HG02970 (cell line): ENCODE data around the gene TAF4B.
"Not testable (repeated sequence)": the region's sequence is repeated elsewhere in the genome, so short reads cannot be mapped to it uniquely, and the experiment has no call there.

Experiments used
- ATAC-seq: cut with Tn5 transposase; IDR thresholded peaks from one replicate; pipeline ENCODE4 v1.9.1; 2021; ENCODE audit warnings: mild to moderate bottlenecking, moderate library complexity, moderate number of reproducible peaks; ENCODE audit not compliant: unreplicated experiment, low FRiP score

TAF4B gene

DNA sequence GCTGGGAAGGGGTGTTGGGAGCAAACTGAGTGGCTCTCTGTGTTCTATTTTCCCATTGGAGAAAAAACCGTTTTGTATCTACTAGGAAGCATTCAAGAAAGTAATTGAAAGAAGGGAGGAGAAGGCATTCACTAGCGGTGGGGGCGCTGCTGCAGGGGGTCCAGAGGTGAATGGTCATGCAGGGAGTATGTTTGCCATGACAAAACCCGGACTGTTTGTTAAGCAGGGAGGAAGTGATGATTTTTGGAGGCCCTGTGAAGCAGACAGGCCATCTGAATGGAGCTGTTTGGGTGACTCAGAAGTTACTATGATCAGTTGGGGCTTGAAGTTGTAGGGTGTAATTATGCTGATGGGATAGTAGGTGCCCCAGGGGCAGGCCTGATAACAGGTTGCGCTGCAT lies 7.0 kb downstream of the TAF4B start:
- no peak for ATAC-seq

DNA sequence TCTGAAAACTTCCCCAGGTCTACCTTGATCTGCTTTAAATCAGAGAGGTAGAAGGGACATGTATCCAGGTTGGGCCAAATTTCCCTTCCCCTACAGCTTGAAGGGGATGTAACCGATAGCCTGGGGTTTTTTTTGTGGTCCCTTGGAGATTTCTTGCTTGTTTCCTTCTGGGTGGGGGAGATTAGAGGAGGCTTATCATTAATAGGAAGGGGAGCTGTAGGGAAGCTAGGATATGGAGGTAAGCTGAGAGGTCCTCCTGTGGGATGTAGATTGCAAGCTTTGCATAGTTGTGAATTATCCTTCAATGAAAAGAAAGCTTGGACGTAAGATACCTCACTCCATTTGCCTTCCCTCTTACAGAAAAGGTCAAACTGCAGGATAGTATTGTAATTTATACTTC lies 11.1 kb downstream of the TAF4B start:
- ATAC-seq = not testable (repeated sequence)

DNA sequence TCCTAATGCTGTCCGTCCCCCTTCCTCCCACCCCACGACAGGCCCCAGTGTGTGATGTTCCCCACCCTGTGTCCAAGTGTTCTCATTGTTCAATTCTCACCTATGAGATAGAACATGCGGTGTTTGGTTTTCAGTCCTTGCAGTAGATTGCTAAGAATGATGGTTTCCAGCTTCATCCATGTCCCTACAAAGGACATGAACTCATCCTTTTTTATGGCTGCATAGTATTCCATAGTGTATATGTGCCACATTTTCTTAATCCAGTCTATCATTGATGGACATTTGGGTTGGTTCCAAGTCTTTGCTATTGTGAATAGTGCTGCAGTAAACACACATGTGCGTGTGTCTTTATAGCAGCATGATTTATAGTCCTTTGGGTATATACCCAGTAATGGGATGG lies 12.5 kb downstream of the TAF4B start:
- ATAC-seq = not testable (repeated sequence)

DNA sequence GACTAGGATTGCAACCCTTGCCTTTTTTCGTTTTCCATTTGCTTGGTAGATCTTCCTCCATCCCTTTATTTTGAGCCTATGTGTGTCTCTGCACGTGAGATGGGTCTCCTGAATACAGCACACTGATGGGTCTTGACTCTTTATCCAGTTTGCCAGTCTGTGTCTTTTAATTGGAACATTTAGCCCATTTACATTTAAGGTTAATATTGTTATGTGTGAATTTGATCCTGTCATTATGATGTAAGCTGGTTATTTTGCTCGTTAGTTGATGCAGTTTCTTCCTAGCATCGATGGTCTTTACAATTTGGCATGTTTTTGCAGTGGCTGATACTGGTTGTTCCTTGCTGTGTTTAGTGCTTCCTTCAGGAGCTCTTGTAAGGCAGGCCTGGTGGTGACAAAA lies 16.1 kb downstream of the TAF4B start:
- ATAC-seq = not testable (repeated sequence)

DNA sequence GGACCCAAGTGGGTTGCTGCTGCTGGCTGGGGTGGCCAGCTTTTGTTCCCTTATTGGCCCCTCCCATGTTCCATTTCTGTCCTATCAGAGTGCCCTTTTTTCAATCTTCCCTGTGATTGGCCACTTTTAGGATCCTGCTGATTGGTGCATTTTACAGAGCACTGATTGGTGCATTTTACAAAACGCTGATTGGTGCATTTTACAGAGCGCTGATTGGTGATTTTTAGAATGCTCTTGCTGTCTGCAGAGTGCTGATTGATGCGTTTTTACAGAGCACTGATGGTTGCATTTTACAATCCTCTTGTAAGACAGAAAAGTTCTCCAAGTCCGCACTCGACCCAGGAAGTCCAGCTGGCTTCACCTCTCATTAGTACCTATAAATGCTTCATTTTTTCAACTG lies 19.2 kb downstream of the TAF4B start:
- ATAC-seq = not testable (repeated sequence)

DNA sequence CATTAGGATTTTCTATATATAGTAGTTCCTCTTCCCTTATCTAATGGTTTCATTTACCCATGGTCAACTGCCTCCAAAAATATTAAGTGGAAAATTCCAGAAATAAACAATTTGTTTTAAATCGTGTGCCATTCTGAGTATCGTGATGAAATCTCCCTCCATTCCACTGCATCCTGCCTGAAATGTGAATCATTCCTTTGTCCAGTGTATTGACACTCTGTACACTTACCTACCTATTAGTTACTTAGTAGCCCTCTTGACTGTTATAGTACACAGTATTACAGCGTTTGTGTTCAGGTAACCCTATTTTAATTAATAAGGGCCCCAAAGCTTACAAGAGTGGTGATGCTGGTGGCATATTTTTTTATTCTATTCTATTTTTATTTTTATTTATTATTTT lies 26.2 kb downstream of the TAF4B start:
- ATAC-seq = no peak

DNA sequence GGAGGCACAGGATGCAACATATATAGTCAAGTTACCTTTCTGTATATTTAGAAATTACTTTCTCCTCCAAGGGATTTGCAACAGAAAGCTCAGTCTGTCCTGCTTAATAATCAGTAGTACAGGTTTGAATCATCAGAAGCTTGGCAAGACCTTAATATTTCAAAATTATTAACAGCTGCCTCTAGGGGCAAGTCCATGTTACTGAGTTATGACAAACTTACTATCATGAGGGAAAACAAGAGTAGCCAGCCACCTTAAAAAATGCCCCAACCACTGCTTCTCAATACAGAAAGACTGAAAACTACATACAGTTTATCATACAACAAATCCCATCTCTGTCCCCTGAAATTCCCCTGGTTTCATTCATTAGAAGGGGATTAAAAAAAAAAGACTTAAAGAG lies 28.6 kb downstream of the TAF4B start:
- not testable (repeated sequence) for ATAC-seq

DNA sequence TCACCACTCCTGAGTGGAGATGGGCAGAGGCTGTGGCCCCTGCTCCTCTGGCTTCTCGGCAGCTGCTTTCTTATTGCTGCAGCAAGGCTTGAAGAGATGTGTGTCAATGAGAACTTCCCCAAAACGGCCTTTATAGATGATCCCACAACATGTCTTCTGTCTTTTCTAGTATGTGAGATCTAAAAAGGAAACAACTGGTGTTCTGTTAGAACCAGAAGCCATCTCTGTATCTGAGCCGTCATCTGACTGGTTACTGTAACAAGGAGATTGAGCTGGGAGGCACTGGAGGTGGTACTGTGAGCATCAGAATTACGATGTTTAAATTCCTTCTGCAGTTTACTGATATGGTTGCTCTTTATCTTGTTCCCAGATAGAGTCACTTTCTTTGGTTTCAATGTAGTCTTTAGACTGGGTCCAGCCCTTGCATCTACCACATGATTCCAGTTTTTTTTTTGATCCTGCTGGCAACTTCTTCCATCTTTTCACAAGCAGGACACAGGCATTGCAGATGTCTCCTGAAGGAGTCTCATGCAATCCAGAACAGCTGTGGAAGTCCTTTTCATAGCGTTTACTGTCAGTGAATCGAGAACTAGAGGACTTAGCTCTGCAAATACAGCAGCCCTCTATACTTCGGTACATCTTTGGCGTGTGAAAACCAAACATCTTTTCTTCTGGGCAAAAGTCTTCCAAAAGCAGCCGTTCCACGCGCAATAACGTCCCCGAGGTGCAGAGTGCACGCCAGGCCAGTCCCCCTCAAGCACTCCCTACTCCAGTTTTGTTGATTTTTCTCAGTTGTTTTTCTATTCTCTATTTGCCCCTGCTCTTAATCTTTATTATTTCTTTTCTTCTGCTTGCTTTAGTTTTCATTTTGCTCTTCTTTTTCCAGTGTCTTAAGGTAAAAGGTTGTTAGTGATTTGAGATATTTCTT lies 29.7 kb downstream of the TAF4B start:
- ATAC-seq = no peak

DNA sequence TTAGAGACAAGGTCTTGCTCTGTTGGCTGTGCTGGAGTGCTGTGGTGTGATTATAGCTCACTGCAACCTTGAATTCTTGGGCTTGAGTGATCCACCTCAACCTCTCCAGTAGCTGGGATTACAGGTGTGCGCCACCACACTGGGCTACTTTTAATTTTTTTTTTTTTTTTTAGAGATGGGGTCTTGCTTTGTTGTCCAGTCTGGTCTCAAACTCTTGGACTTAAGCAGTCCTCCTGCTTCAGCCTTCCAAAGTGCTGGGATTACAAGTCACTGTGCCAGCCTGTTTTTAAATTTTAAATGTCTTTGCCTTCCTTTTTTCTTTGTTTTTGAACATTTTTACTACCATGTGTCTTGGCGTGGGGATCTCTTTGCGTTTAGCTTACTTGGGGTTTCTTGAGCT lies 32.5 kb downstream of the TAF4B start:
- ATAC-seq = no peak

DNA sequence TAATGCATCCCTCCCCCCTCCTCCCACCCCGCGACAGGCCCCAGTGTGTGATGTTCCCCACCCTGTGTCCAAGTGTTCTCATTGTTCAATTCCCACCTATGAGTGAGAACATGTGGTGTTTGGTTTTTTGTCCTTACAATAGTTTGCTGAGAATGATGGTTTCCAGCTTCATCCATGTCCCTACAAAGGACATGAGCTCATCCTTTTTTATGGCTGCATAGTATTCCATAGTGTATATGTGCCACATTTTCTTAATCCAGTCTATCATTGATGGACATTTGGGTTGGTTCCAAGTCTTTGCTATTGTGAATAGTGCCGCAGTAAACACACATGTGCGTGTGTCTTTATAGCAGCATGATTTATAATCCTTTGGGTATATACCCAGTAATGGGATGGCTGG lies 33.2 kb downstream of the TAF4B start:
- ATAC-seq = not testable (repeated sequence)

DNA sequence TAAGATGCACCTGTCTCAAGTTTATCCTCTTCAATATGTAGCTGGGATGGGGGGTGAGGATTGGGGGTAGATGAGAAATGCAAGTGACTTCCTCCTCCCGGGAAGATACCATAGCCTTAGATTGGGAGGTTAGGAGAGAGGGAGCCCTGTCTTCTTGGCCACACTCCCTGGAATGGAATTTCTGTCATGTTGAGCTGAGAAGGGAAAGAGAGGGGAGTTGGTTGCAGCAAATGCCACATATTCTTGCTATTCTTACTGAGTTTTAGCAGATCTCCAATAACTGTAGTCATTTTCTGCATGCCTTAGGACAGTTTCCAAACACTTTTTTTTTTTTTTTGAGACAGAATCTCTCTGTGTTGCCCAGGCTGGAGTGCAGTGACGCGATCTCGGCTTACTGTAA lies 35.9 kb downstream of the TAF4B start:
- no peak for ATAC-seq

DNA sequence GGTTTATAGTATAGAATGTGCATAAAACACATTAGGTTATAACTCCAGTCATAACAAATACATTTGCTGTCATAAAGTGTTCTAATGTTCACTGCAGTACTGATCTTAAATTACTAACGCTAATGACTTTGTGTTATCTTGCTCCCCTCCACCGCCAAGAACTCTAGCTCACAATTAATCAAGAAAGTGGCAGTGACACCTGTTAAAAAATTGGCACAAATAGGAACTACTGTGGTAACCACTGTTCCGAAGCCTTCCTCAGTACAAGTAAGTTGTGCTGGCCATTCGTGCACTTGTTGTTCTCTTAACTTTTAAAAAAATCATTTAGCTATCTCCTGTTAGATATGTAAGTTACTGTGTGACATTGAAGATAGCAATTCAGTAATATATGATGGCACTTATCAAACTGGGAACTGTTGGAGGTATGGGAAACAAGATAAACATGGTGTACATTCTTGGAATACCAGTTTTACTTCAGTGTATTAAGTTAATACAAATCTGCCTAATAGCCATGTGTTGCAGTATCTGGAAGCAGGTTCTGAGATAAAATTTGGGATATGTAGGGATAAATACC lies 41.2 kb downstream of the TAF4B start:
- ATAC-seq = no peak

DNA sequence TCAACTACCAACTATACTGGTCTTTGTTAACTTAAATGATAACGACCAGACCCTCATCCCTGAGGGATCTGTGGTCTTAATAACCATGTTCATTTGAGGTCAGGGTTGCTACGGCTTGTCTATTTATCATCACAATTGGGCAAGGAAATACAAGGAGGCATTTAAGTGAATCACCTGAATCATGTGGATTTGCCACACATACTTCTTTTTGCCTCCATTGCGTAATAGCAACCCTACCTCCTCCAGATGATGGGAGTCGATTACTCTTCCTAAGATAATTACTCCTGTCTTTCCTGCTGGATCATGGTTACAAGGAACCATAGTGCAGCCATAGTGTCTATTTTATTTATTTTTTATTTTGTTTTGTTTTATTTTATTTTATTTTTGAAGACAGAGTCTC lies 42.2 kb downstream of the TAF4B start:
- no peak for ATAC-seq

DNA sequence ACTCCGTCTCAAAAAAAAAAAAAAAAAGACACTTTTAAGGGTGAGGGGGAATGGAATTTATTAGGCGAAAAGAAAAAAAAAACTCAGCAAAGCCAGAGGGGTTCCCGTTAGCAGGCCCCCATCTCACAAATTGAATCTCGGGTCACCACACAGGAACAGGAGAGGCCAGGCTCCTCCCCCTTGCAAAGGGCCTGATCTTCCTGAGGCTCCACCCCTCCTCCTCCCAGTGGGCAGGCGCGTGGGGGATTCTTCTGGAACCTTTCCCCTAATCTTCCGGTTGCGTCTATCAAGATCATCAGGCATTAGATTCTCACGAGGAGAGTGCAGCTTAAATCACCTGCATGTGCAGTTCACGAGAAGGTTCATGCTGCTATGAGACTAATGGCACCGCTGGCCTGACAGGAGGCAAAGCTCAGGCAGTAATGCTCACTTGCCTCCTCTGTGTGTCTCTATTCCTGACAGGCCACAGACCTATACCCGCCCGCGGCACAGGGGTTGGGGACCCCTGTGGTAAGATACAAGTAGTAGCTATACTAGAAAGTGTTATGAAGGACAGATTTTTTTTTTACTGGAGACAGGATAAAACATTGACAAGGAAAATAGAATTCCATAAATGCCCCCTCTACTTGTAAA lies 45.8 kb downstream of the TAF4B start:
- no peak for ATAC-seq

DNA sequence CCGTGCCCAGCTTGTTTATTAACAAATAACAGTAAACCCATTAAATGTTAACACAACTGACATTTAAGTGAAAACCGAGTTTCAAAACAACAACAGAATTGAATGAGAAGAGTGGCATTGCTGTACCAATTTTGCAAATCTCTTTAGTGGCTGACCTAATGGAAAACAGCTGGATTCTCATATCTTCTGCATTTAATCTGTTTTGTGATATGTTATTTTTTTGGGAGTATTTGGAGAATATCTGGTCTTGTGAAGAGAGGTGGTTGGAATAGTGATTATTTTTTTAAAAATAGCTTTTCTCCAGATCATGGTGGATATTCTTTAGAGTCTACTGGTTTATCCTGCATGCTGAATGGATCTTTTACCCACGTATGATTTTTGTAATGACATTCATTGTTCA lies 51.1 kb downstream of the TAF4B start:
- no peak for ATAC-seq

DNA sequence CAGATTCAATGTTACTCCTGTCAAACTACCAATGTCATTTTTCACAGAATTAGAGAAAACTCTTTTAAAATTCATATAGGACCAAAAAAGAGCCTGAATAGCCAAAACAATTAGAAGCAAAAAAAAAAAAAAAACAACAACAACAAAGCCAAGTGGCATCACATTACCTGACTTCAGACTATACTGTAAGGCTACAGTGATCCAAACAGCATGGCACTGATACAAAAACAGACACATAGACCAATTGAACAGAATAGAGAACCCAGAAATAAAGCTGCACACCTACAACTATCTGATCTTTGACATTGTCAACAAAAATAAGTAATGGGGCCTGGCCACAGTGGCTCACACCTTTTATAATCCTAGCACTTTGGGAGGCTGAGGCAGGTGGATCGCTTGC lies 53.2 kb downstream of the TAF4B start:
- ATAC-seq = no peak

DNA sequence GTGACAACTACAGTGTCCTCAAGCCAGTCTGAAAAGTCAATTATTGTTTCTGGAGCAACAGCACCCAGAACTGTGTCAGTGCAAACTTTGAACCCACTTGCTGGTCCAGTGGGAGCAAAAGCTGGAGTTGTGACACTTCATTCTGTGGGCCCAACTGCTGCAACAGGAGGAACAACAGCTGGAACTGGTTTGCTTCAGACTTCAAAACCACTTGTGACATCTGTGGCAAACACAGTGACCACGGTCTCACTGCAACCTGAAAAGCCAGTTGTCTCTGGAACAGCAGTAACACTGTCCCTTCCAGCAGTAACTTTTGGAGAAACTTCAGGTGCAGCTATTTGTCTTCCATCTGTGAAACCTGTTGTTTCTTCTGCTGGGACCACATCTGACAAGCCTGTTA lies 59.8 kb downstream of the TAF4B start:
- no peak for ATAC-seq

DNA sequence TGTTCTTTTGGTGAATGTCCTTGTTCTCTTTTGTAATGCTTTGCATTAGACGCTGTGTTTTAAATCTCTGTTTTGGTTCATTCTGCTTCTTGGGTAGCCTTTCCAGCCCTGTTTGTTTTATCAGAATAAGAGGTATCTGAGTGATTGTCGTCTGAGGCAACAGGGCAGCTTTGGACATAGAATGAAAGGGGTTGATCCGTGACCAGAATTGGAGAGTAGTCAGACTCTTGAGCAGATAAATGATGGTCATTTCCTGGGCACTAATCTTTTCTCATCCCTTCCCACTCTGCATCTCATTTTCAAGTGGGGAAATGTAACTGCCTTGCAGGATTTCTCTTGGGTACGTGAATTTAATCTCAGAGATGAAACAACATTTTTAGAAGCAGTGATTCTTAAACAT lies 61.4 kb downstream of the TAF4B start:
- no peak for ATAC-seq

DNA sequence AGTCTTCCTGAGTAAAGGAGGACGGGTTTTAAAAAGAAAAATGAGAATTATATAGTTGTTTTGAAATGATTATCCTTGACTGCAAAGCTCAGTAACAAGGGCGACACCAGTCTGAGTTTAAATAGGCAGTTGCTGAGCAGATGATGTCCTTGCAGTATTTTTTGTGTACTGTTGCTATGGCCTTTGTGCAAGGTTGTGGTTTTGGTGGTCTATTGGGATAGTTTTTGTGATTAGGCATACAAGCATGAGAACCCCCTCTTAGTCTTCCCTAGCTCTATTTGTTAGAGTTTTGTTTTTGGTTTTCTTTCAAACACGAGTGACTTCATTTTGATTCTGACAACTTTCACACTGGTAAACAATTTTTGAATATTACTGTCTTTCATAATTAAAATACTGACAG lies 64.1 kb downstream of the TAF4B start:
- ATAC-seq = no peak

DNA sequence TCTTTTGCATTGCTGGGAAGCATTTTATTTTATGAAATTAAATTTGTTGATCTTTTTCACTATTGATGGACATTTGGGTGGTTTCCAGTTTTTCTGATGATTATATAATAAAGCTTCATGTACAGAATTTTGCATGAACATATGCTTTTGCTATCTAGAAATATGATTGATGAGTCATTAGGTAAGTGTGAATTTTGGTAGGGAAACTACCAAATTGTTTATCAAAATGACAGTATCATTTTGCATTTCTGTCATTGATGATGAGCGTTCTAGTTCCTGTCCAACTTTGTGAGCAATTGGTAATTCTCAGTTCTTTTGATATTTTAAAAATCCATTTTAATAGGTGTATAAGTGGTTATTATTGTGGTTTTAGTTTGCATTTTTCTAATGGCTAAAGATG lies 67.7 kb downstream of the TAF4B start:
- ATAC-seq = no peak

DNA sequence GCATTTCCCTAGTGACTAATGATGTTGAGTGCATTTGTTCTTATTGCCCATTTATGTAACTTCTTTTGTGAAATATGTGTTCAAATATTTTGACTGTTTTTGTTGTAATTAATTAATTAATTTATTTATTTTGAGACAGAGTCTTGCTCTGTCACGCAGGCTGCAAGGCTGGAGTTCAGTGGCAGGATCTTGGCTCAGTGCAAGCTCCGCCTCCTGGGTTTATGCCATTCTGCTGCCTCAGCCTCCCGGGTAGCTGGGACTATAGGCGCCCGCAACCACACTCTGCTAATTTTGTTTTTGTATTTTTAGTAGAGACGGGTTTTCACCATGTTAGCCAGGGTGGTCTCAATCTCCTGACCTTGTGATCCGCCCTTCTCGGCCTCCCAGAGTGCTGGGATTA lies 71.9 kb downstream of the TAF4B start:
- ATAC-seq = no peak

DNA sequence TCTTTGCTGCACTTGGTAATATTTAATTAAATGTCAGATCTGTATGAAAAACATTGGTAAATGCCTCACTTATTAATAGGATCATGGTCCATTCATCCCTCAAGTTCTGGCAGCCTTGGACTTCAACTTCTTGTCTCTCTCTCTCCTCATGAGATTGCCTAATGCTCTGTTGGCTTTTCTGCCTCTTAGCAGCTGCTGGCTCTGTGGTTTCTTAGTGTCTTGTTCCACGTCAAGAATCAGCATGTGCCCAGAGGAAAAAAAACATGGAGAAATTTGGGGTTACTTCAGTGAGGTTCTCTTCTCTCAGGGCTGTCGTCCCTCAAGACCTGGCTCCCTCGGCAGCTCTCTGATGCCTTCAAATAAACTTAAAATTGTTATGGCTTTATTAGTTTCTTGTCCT lies 75.4 kb downstream of the TAF4B start:
- no peak for ATAC-seq
